ENCODE measurements around the gene COL27A1.
A peak's percentile ranks its signal among the peaks of the same experiment; 100 is the strongest.

Gene COL27A1

GRCh38 chr9:114263853-114264510, 108.6 kb downstream of the COL27A1 start:
- Mint-ChIP-seq H3K4me3 (no peak overlapping the region), H3K9me3 (no peaks in the 10 kb centered on the region), H3K27me3 (no peaks in the 10 kb centered on the region), H3K4me1 (no peaks in the 10 kb centered on the region), H3K36me3 (ENCODE audit: low read depth) (no peaks in the 10 kb centered on the region), H3K27ac (no peak overlapping the region)
- no peak for ATAC-seq
- no peak for DNase-seq

- no peaks in the 10 kb centered on the region for H3K9me3 Mint-ChIP-seq
- no peaks in the 10 kb centered on the region for H3K36me3 Mint-ChIP-seq (ENCODE audit: low read depth)
- ATAC-seq (no peak), DNase-seq (no peak)
- H3K27me3 Mint-ChIP-seq: no peaks in the 10 kb centered on the region
- H3K4me1 Mint-ChIP-seq: no peaks in the 10 kb centered on the region
- no peak overlapping the region for H3K27ac Mint-ChIP-seq
- H3K4me3 Mint-ChIP-seq: no peak overlapping the region
These were observed 109.6 kb downstream of the COL27A1 start for GRCh38 chr9:114264806-114265550.

GRCh38 chr9:114266969-114267368, 111.6 kb downstream of the COL27A1 start:
- no peaks in the 10 kb centered on the region for H3K36me3 Mint-ChIP-seq (ENCODE audit: low read depth)
- H3K27me3 Mint-ChIP-seq: peaks cover 3% of the 10 kb centered on the region
- ATAC-seq: no peak
- no peaks in the 10 kb centered on the region for H3K9me3 Mint-ChIP-seq
- no peak overlapping the region for H3K27ac Mint-ChIP-seq
- no peak overlapping the region for H3K4me3 Mint-ChIP-seq
- H3K4me1 Mint-ChIP-seq: no peaks in the 10 kb centered on the region
- no peak for DNase-seq

GRCh38 chr9:114269023-114269422, 113.7 kb downstream of the COL27A1 start:
- H3K9me3 Mint-ChIP-seq: no peaks in the 10 kb centered on the region

GRCh38 chr9:114270120-114270975, 115.0 kb downstream of the COL27A1 start:
- DNase-seq: no peak
- Mint-ChIP-seq H3K4me1 (no peaks in the 10 kb centered on the region), H3K4me3 (no peak overlapping the region), H3K27ac (no peak overlapping the region), H3K36me3 (ENCODE audit: low read depth) (no peaks in the 10 kb centered on the region), H3K9me3 (no peaks in the 10 kb centered on the region), H3K27me3 (peaks cover 3% of the 10 kb centered on the region)
- no peak for ATAC-seq

More at GRCh38 chr9:114269023-114269422, 113.7 kb downstream of the COL27A1 start:
- H3K27ac Mint-ChIP-seq: no peak overlapping the region
- H3K27me3 Mint-ChIP-seq: peaks cover 3% of the 10 kb centered on the region
- no peaks in the 10 kb centered on the region for H3K36me3 Mint-ChIP-seq (ENCODE audit: low read depth)
- ATAC-seq: no peak
- no peak overlapping the region for H3K4me3 Mint-ChIP-seq
- H3K4me1 Mint-ChIP-seq: no peaks in the 10 kb centered on the region
- no peak for DNase-seq

- Mint-ChIP-seq H3K27me3 (peaks cover 3% of the 10 kb centered on the region), H3K4me1 (no peaks in the 10 kb centered on the region), H3K9me3 (no peaks in the 10 kb centered on the region), H3K4me3 (no peak overlapping the region), H3K36me3 (ENCODE audit: low read depth) (no peaks in the 10 kb centered on the region), H3K27ac (no peak overlapping the region)
- ATAC-seq (no peak), DNase-seq (peak; percentile 12)
These were observed 116.5 kb downstream of the COL27A1 start for GRCh38 chr9:114271556-114272510.

GRCh38 chr9:114272739-114273431, 117.5 kb downstream of the COL27A1 start:
- no peaks in the 10 kb centered on the region for H3K4me1 Mint-ChIP-seq
- no peak overlapping the region for H3K4me3 Mint-ChIP-seq
- H3K27ac Mint-ChIP-seq: no peak overlapping the region
- DNase-seq: no peak
- H3K36me3 Mint-ChIP-seq (ENCODE audit: low read depth): no peaks in the 10 kb centered on the region
- H3K27me3 Mint-ChIP-seq: peaks cover 3% of the 10 kb centered on the region
- H3K9me3 Mint-ChIP-seq: peaks cover under 1% of the 10 kb centered on the region
- no peak for ATAC-seq

- no peak overlapping the region for H3K4me3 Mint-ChIP-seq
- peaks cover 3% of the 10 kb centered on the region for H3K27me3 Mint-ChIP-seq
- ATAC-seq (no peak), DNase-seq (no peak)
- H3K36me3 Mint-ChIP-seq (ENCODE audit: low read depth): no peaks in the 10 kb centered on the region
- H3K27ac Mint-ChIP-seq: no peak overlapping the region
- H3K4me1 Mint-ChIP-seq: peaks cover 2% of the 10 kb centered on the region
- H3K9me3 Mint-ChIP-seq: peaks cover 4% of the 10 kb centered on the region
These were observed 118.1 kb downstream of the COL27A1 start for GRCh38 chr9:114273461-114273881.

GRCh38 chr9:114274217-114274616, 118.9 kb downstream of the COL27A1 start:
- H3K27me3 Mint-ChIP-seq: peaks cover 3% of the 10 kb centered on the region
- peaks cover 2% of the 10 kb centered on the region for H3K4me1 Mint-ChIP-seq
- no peak overlapping the region for H3K27ac Mint-ChIP-seq
- no peak for DNase-seq
- peaks cover 4% of the 10 kb centered on the region for H3K9me3 Mint-ChIP-seq
- no peaks in the 10 kb centered on the region for H3K36me3 Mint-ChIP-seq (ENCODE audit: low read depth)
- H3K4me3 Mint-ChIP-seq: no peak overlapping the region
- no peak for ATAC-seq

- H3K27ac Mint-ChIP-seq: no peak overlapping the region
- no peak overlapping the region for H3K4me3 Mint-ChIP-seq
- DNase-seq (no peak), ATAC-seq (no peak)
- H3K9me3 Mint-ChIP-seq: peaks cover 4% of the 10 kb centered on the region
- no peaks in the 10 kb centered on the region for H3K36me3 Mint-ChIP-seq (ENCODE audit: low read depth)
- H3K27me3 Mint-ChIP-seq: peaks cover 3% of the 10 kb centered on the region
- peaks cover 2% of the 10 kb centered on the region for H3K4me1 Mint-ChIP-seq
These were observed 120.1 kb downstream of the COL27A1 start for GRCh38 chr9:114275246-114276004.

- H3K27me3 Mint-ChIP-seq: no peaks in the 10 kb centered on the region
- peaks cover 2% of the 10 kb centered on the region for H3K4me1 Mint-ChIP-seq
- peaks cover 4% of the 10 kb centered on the region for H3K9me3 Mint-ChIP-seq
- no peak overlapping the region for H3K4me3 Mint-ChIP-seq
- H3K27ac Mint-ChIP-seq: no peak overlapping the region
- DNase-seq (no peak), ATAC-seq (no peak)
- no peaks in the 10 kb centered on the region for H3K36me3 Mint-ChIP-seq (ENCODE audit: low read depth)
These were observed 121.8 kb downstream of the COL27A1 start for GRCh38 chr9:114276908-114277821.

GRCh38 chr9:114278356-114278755, 123.0 kb downstream of the COL27A1 start:
- Mint-ChIP-seq H3K9me3 (peaks cover 4% of the 10 kb centered on the region), H3K27ac (no peak overlapping the region), H3K27me3 (no peaks in the 10 kb centered on the region), H3K4me1 (peaks cover 8% of the 10 kb centered on the region), H3K4me3 (no peak overlapping the region), H3K36me3 (ENCODE audit: low read depth) (no peaks in the 10 kb centered on the region)
- DNase-seq (no peak), ATAC-seq (no peak)
